Right atrium auricular region (tissue), 2 donors: ENCODE data around the gene SPDEF. TPM values are rescaled to one million over a fixed set of nuclear protein-coding genes. Genes with fewer than 3 reads are reported as not detected.

Experiments
- DNase-seq: peaks from one replicate; pipeline ENCODE4 v3.0.0-alpha.2; 2019; ENCODE audit warnings: low spot score
- H3K27ac ChIP-seq, 2 donors: fragments of 200-600 bp; sonication (generic); 1 replicate in 1 of 2; 2 replicates in 1 of 2; pipeline ENCODE4 v1.5.1; 2016 to 2019
- H3K27me3 ChIP-seq, 2 donors: fragments of 200-600 bp; sonication (generic); one replicate each; pipeline versions ENCODE4 v1.5.1 to v1.6.0; 2017 to 2019
- H3K36me3 ChIP-seq: fragments of 200-600 bp; sonication (generic); one replicate; pipeline ENCODE4 v1.5.1; 2016
- H3K4me1 ChIP-seq, 2 donors: fragments of 200-600 bp; sonication (generic); one replicate each; pipeline versions ENCODE4 v1.5.1 to v1.6.0; 2017 to 2019
- H3K4me3 ChIP-seq, 2 donors: fragments of 200-600 bp; sonication (generic); 1 replicate in 1 of 2; 2 replicates in 1 of 2; pipeline ENCODE4 v1.5.1; 2017 to 2019; ENCODE audit warnings: mild to moderate bottlenecking in 1 of 2, moderate library complexity in 1 of 2
- H3K9me3 ChIP-seq, 2 donors: fragments of 200-600 bp; sonication (generic); one replicate each; pipeline ENCODE4 v1.5.1; 2019
- CTCF ChIP-seq, 2 donors: fragments of 200-600 bp; sonication (generic); IDR thresholded peaks; one replicate each; pipeline ENCODE4 v1.5.1; 2019; ENCODE audit warnings: antibody characterized with exemption in 2 of 2
- total RNA-seq, 2 donors: library from RNA; depleted of rRNA; stranded (reverse); fragments of >200 nt; gene quantifications; one replicate each; pipeline ENCODE4 v1.1.0, GENCODE V29; 2016

The SPDEF gene
- total RNA-seq, 2 donors from 2014 or later = 0.22 to 0.31 TPM

- Histone ChIP-seq H3K27ac (no peak overlapping the region), H3K27me3 (no peaks in the 10 kb centered on the region), H3K9me3 (no peaks in the 10 kb centered on the region), H3K36me3 (no peaks in the 10 kb centered on the region), H3K4me1 (peaks cover 0 to 7% of the 10 kb centered on the region in 2 donors), H3K4me3 (no peak overlapping the region)
- TF ChIP-seq CTCF (IDR thresholded peaks at IDR 0.05) = no peak
- DNase-seq = no peak
Observed at GRCh38 chr6:34517966-34518365, 38.2 kb downstream of the SPDEF start.

GRCh38 chr6:34517461-34517881 lies 38.7 kb downstream of the SPDEF start:
- no peak overlapping the region for H3K4me3 ChIP-seq
- H3K27ac ChIP-seq = no peak overlapping the region
- no peaks in the 10 kb centered on the region for H3K9me3 ChIP-seq
- no peak for DNase-seq
- no peaks in the 10 kb centered on the region for H3K36me3 ChIP-seq
- TF ChIP-seq CTCF (IDR thresholded peaks at IDR 0.05) = no peak
- no peaks in the 10 kb centered on the region for H3K27me3 ChIP-seq
- H3K4me1 ChIP-seq = peaks cover 0 to 7% of the 10 kb centered on the region in 2 donors

- DNase-seq = no peak
- no peak for TF ChIP-seq CTCF (IDR thresholded peaks at IDR 0.05)
- H3K27me3 ChIP-seq = no peaks in the 10 kb centered on the region
Observed at GRCh38 chr6:34516391-34517324, 39.5 kb downstream of the SPDEF start.

GRCh38 chr6:34515473-34516387 lies 40.4 kb downstream of the SPDEF start:
- Histone ChIP-seq H3K4me1 (peaks cover 0 to 7% of the 10 kb centered on the region in 2 donors), H3K27ac (no peak overlapping the region), H3K9me3 (no peaks in the 10 kb centered on the region), H3K36me3 (no peaks in the 10 kb centered on the region), H3K27me3 (no peaks in the 10 kb centered on the region), H3K4me3 (no peak overlapping the region)
- TF ChIP-seq CTCF (IDR thresholded peaks at IDR 0.05) = no peak
- no peak for DNase-seq

More at GRCh38 chr6:34516391-34517324, 39.5 kb downstream of the SPDEF start:
- Histone ChIP-seq H3K4me3 (no peak overlapping the region), H3K4me1 (peaks cover 0 to 7% of the 10 kb centered on the region in 2 donors), H3K36me3 (no peaks in the 10 kb centered on the region), H3K27ac (no peak overlapping the region), H3K9me3 (no peaks in the 10 kb centered on the region)

- Histone ChIP-seq H3K4me1 (peaks cover 0 to 7% of the 10 kb centered on the region in 2 donors), H3K27me3 (no peaks in the 10 kb centered on the region), H3K27ac (no peak overlapping the region), H3K4me3 (no peak overlapping the region), H3K36me3 (no peaks in the 10 kb centered on the region), H3K9me3 (peaks cover 0 to under 1% of the 10 kb centered on the region in 2 donors)
- TF ChIP-seq CTCF (IDR thresholded peaks at IDR 0.05) = no peak
- DNase-seq = no peak
Observed at GRCh38 chr6:34514593-34515472, 41.3 kb downstream of the SPDEF start.
